GM18502 (cell line): Measurements from ENCODE around the gene TDRD7.

Source experiments
- ATAC-seq: cut with Tn5 transposase; IDR thresholded peaks from one replicate; pipeline ENCODE4 v1.9.1; 2021; ENCODE audit warnings: mild to moderate bottlenecking; ENCODE audit not compliant: unreplicated experiment, poor library complexity

Gene TDRD7

GRCh38 chr9:97386733-97387503 lies 25.0 kb upstream of the TDRD7 start:
- ATAC-seq: peak; percentile 44

GRCh38 chr9:97387504-97387886 lies 24.4 kb upstream of the TDRD7 start:
- ATAC-seq: no peak

GRCh38 chr9:97387936-97388684 lies 23.8 kb upstream of the TDRD7 start:
- ATAC-seq: no peak

GRCh38 chr9:97388721-97389238 lies 23.1 kb upstream of the TDRD7 start:
- ATAC-seq: peak; percentile 82

GRCh38 chr9:97389249-97389648 lies 22.6 kb upstream of the TDRD7 start:
- ATAC-seq: no peak

GRCh38 chr9:97390791-97391406 lies 21.0 kb upstream of the TDRD7 start:
- ATAC-seq: no peak

- ATAC-seq: no peak
Observed at GRCh38 chr9:97394881-97395280, 17.0 kb upstream of the TDRD7 start.

GRCh38 chr9:97395745-97396144 lies 16.2 kb upstream of the TDRD7 start:
- no peak for ATAC-seq

- ATAC-seq: no peak
Observed at GRCh38 chr9:97396256-97396655, 15.6 kb upstream of the TDRD7 start.

GRCh38 chr9:97397220-97397619 lies 14.7 kb upstream of the TDRD7 start:
- peak; percentile 77 for ATAC-seq

GRCh38 chr9:97398999-97399758 lies 12.7 kb upstream of the TDRD7 start:
- ATAC-seq: no peak

GRCh38 chr9:97403746-97404316 lies 8.1 kb upstream of the TDRD7 start:
- ATAC-seq: no peak

GRCh38 chr9:97405551-97405950 lies 6.3 kb upstream of the TDRD7 start:
- no peak for ATAC-seq

- ATAC-seq: no peak
Observed at GRCh38 chr9:97406620-97407177, 5.2 kb upstream of the TDRD7 start.

- no peak for ATAC-seq
Observed at GRCh38 chr9:97408562-97408961, 3.3 kb upstream of the TDRD7 start.

- ATAC-seq: no peak
Observed at GRCh38 chr9:97411440-97411788, 482 bp upstream of the TDRD7 start.

GRCh38 chr9:97412626-97413385 lies 910 bp downstream of the TDRD7 start:
- peak; percentile 17 for ATAC-seq

- ATAC-seq: no peak
Observed at GRCh38 chr9:97413462-97413861, 1.6 kb downstream of the TDRD7 start.

- ATAC-seq: no peak
Observed at GRCh38 chr9:97415146-97415545, 3.2 kb downstream of the TDRD7 start.
